Colonic mucosa (tissue), 4 donors: ENCODE data around the gene PPP1R1C. TPM values are rescaled to one million over a fixed set of nuclear protein-coding genes. Genes with fewer than 3 reads are reported as not detected.

Source experiments
- DNase-seq: peaks from one replicate; pipeline ENCODE4 v3.0.0-alpha.2; 2020
- H3K27ac ChIP-seq: fragments of 200-600 bp; one replicate; pipeline ENCODE4 v1.8.0; 2021
- H3K27me3 ChIP-seq: fragments of 200-600 bp; one replicate; pipeline ENCODE4 v1.8.0; 2021
- H3K36me3 ChIP-seq: fragments of 200-600 bp; one replicate; pipeline ENCODE4 v1.8.0; 2021
- H3K4me1 ChIP-seq: fragments of 200-600 bp; one replicate; pipeline ENCODE4 v1.8.0; 2021; ENCODE audit warnings: mild to moderate bottlenecking
- H3K4me3 ChIP-seq: fragments of 200-600 bp; one replicate; pipeline ENCODE4 v1.8.0; 2021
- H3K9ac ChIP-seq, 2 donors: one replicate each; pipeline ENCODE4 v1.7.0; 2013; ENCODE audit warnings: control low read depth in 2 of 2, low read depth in 2 of 2, low read length in 2 of 2
- H3K9me3 ChIP-seq: fragments of 200-600 bp; one replicate; pipeline ENCODE4 v1.8.0; 2021
- CTCF ChIP-seq: fragments of 200-600 bp; IDR thresholded peaks from one replicate; pipeline ENCODE4 v1.8.0; 2022; ENCODE audit warnings: antibody characterized with exemption, mild to moderate bottlenecking
- intact Hi-C: fragments of 100-400 bp; cut with DNase I; formaldehyde crosslinking; loops from one replicate; pipeline ENCODE4 v1.14.1; 2022
- total RNA-seq, 2 donors: library from RNA; stranded (reverse); fragmentation: NEBNext Ultra II Directional in 1 of 2; extraction: Animal tissue kit (Norgen Biotek cat#: 25700) in 1 of 2; gene quantifications; one replicate each; pipeline ENCODE4 v1.2.1, GENCODE V29; 2021
- donor health status: healthy.
- donor health status: DM: no; HTN: no; CAD: no.
- donor health status: DM: no; HTN: no; CAD: no.

Gene PPP1R1C
- total RNA-seq, 2 donors from 2014 or later: not detected

GRCh38 chr2:182014284-182014683, 28.6 kb downstream of the PPP1R1C start:
- H3K9me3 ChIP-seq: no peaks in the 10 kb centered on the region
- H3K9ac ChIP-seq: no peak overlapping the region
- no peak overlapping the region for H3K27ac ChIP-seq
- no peak for DNase-seq
- H3K4me3 ChIP-seq: no peak overlapping the region
- H3K4me1 ChIP-seq: no peaks in the 10 kb centered on the region
- H3K27me3 ChIP-seq: no peaks in the 10 kb centered on the region
- intact Hi-C loops: no loop called here
- H3K36me3 ChIP-seq: no peaks in the 10 kb centered on the region
- TF ChIP-seq CTCF: no peak

DNA sequence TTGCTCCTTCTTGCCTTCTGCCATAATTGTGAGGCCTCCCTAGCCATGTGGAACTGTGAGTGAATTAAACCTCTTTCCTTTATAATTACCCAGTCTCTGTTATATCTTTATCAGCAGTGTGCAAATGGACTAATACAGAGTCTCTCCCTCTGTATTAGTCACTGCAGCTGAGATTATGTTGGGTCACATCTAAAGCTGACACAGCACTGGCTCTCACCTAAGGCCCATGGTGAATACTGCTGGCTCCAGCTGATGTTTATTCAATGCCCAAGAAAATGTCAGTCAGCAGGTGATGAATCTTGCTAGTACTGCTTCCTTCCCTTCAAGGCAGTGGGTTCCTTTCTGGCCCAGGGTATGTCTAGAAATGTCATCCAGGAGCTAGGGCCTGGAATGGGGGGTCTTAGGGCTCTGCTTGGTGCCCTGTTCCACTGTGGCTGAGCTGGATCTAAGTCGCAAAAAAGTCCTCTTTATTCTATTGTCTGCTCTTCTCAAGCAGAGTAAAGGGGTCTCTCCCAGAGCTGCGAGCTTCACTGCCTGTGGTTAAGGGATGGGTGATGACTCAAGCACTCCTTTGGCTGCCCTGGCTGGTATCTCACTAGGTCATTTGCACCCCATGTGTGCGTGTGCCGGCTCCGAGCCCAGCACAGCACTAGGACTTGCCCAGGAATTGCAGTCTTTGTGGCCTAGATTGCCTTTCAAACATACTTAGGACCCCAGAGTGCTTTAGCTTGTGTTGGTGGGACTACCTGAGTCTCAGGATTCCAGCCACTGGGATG, 29.9 kb downstream of the PPP1R1C start:
- no peak for DNase-seq
- no peak for TF ChIP-seq CTCF
- H3K4me3 ChIP-seq: no peak overlapping the region
- no peaks in the 10 kb centered on the region for H3K9me3 ChIP-seq
- intact Hi-C loops: no loop called here
- no peaks in the 10 kb centered on the region for H3K27me3 ChIP-seq
- no peak overlapping the region for H3K9ac ChIP-seq
- no peaks in the 10 kb centered on the region for H3K4me1 ChIP-seq
- no peak overlapping the region for H3K27ac ChIP-seq
- H3K36me3 ChIP-seq: no peaks in the 10 kb centered on the region

DNA sequence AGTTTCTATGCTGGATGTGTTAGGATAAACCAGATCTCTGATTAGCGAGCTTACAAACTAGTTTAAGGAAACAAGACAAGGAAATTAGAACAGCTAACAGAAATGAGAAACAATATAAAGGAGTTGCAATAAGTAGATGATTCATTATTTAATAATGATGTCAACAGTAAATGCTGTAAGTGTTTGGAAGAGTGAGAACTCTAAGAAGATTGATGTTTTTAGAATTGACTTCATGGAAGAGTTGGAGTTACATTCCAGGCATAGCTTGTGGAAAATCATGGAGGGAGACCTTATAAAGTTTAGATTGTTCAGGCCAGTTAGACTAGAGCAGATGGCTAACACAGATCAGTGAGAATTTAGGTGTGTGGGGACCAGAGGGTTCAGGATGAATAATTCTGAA, 32.6 kb downstream of the PPP1R1C start:
- TF ChIP-seq CTCF: no peak
- no peak overlapping the region for H3K9ac ChIP-seq
- H3K4me3 ChIP-seq: no peak overlapping the region
- no peak for DNase-seq
- H3K27me3 ChIP-seq: no peaks in the 10 kb centered on the region
- no peaks in the 10 kb centered on the region for H3K36me3 ChIP-seq
- intact Hi-C loops: no loop called here
- H3K9me3 ChIP-seq: no peaks in the 10 kb centered on the region
- H3K4me1 ChIP-seq: no peaks in the 10 kb centered on the region
- H3K27ac ChIP-seq: no peak overlapping the region

DNA sequence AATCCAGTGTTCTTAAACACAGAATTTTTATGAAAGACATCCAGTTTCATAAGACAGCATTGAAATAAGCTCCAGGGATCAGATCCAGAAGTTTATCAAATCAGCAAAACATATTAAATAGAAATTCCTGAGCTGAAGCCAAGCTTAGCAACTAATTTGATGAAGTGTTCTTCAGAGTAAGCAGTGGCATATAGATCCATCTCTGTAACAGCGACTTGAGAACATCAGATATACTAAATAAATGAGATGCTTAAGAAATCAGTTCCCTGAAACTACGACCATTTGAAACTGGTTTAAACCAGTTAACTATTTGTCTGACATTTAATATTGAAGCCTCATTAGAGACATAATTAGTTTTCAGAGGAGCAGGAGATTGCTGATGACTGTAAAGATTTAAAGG, 34.1 kb downstream of the PPP1R1C start:
- no peak for TF ChIP-seq CTCF
- intact Hi-C loops: no loop called here

DNA sequence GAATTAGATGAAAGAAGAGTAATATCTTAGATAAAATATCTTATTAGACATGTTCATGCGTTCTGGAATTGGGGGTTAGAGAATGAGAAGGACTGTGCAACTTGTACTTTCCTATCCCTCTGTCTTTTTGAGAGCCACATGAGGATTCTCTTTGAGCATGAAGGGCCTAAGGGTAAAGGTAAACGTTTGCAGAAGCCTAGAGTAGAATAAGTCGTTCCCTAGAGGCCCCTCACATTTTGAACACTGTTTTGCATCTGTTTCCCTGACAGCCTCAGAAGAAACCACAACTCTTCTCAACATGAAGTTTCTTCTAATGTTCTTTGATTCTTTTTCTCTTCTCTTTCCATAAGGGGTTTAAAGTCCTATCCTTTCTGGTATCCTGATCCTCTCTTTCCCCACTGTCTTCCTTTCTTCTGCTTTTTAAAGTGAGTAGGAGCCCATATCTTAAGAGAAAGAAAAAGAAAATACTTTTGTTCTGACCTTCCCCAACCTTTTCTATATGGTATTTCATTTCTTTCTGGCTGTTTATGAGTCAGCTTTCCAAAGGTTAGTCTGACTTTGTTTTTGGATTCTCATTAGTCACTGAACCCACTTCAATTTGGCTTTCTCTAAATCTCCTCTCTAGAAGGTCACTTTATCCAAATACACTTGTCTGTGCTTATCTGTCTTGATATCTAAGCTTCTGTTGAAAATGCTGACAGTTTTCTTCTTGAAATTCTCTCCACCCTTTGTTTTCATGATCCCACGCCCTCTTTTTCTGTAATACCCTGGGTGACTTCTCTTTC, 34.8 kb downstream of the PPP1R1C start:
- no peak overlapping the region for H3K4me3 ChIP-seq
- H3K9ac ChIP-seq: no peak overlapping the region
- H3K9me3 ChIP-seq: no peaks in the 10 kb centered on the region
- DNase-seq: no peak
- no peaks in the 10 kb centered on the region for H3K36me3 ChIP-seq
- no peaks in the 10 kb centered on the region for H3K27me3 ChIP-seq
- intact Hi-C loops: no loop called here
- no peak overlapping the region for H3K27ac ChIP-seq
- TF ChIP-seq CTCF: no peak
- H3K4me1 ChIP-seq: no peaks in the 10 kb centered on the region

More for the DNA sequence above, 34.1 kb downstream of the PPP1R1C start:
- Histone ChIP-seq H3K27me3 (no peaks in the 10 kb centered on the region), H3K27ac (no peak overlapping the region), H3K4me1 (no peaks in the 10 kb centered on the region), H3K36me3 (no peaks in the 10 kb centered on the region), H3K9me3 (no peaks in the 10 kb centered on the region), H3K4me3 (no peak overlapping the region), H3K9ac (no peak overlapping the region)
- DNase-seq: no peak
